ENCODE measurements around the gene ATF6B.
"Not testable (repeated sequence)": the region's sequence is repeated elsewhere in the genome, so short reads cannot be mapped to it uniquely, and the experiment has no call there.

ATF6B gene

DNA sequence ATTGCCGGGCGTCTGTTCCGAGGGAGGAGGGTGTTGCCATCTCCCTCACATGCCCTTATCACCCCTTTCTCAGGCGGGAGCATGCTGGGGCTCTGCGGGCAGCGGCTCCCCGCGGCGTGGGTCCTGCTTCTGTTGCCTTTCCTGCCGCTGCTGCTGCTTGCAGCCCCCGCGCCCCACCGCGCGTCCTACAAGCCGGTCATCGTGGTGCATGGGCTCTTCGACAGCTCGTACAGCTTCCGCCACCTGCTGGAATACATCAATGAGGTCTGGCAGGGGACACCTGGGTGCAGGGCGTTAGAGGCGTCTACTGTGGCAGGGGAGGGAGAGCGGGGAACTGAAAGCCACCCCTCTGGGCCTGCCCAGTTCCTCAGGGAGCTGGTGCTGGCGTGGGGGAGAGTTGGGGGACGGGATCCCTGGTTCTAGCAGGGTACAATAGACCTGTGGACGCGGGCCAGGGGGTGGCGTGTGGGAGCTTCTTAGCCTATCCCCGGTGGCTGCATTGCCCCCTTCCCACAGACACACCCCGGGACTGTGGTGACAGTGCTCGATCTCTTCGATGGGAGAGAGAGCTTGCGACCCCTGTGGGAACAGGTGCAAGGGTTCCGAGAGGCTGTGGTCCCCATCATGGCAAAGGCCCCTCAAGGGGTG lies 26.6 kb upstream of the ATF6B start:
- peak; percentile 65 for DNase-seq

- peak; percentile 94 for DNase-seq
These were observed 25.8 kb upstream of the ATF6B start, which contains the start of gene PPT2 for GRCh38 chr6:32153564-32154513. TSS of gene PPT2 (plus strand) at chr6:32154141. CDS start at chr6:32154595, 454 bp downstream.

- peak; percentile 36 for DNase-seq
These were observed 24.9 kb upstream of the ATF6B start for GRCh38 chr6:32152769-32153563.

DNA sequence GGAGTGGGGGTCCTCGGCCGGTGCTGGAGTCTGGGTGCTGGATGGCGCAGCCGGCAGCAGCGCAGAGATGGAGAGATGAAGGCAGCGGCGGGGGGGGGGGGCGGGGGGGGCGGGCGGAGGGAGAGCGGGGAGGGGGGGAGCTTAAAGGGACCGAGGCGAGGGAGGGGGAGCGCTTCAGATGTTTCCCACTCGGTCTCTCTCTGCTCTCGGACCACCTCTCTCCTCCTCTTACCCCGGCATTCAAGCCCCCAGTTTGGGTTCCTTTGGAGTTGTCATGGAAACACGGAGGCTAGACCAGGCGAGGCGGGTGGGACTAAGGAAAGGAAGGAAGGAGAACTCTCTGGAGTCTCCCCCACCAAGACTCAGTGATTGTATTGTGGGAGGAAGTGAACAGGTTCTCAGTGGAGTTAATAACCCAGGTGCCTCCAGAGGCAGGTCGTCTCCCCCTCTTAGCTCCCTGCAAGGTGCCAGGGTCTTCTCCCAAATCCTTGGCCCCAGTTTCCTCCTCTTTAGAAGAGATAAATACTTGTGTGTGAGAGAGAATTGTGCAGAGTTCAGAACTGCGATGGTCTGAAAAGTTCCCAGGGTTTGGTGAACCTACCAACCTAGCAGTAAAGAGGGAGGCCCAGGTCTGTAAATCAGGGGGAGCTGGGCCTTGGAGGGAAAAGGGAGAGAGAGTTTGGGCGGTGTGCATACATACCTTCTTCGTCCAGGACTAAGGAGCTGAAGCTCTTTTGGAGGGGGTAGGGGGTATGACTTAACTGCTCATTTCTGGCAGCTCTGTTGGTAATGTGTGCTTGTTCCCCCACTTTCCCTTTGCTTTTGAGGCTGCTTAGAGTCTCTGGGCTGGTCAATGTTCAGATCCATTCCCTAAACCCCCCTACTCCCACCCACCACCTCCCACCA lies 24.1 kb upstream of the ATF6B start, which contains the start of gene PRRT1:
Gene PRRT1, minus strand, starts transcription at position 77 of the 906 bp plus-strand sequence. CDS start 112 bp downstream, outside the sequence.
- peak; percentile 18 for DNase-seq

DNA sequence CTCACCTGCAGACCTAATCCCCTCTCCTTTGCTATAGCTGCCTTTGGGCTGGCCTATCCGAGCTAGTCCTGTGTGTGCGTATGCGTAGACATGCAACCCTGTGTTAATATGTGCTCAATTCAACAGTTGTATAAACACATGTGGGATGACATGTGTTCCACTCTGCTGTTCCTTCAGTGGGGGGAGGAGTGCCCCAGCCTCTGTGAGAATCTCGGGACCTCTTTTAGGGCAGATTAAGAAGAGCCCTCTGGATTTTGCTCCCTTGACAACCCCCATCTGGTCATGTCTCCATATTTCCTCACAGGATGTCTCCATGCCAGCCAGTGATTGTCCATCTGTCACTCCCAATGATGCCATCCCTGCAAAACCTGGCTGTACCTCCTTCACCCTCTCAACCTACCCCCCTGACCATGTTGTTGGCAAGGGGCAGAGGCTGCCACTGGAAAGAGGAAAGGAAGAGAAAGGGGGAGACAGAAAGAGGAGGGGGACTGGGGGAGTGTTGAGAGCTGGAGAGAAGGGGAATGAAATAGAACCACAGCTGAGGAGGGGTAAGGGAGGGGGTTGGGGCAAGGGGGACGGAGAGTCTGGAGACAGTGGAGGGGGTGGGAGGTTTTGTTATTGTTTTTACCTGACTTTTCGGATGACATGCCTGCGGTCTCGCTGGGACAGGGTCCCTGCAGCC lies 23.3 kb upstream of the ATF6B start:
- DNase-seq, result no peak

DNA sequence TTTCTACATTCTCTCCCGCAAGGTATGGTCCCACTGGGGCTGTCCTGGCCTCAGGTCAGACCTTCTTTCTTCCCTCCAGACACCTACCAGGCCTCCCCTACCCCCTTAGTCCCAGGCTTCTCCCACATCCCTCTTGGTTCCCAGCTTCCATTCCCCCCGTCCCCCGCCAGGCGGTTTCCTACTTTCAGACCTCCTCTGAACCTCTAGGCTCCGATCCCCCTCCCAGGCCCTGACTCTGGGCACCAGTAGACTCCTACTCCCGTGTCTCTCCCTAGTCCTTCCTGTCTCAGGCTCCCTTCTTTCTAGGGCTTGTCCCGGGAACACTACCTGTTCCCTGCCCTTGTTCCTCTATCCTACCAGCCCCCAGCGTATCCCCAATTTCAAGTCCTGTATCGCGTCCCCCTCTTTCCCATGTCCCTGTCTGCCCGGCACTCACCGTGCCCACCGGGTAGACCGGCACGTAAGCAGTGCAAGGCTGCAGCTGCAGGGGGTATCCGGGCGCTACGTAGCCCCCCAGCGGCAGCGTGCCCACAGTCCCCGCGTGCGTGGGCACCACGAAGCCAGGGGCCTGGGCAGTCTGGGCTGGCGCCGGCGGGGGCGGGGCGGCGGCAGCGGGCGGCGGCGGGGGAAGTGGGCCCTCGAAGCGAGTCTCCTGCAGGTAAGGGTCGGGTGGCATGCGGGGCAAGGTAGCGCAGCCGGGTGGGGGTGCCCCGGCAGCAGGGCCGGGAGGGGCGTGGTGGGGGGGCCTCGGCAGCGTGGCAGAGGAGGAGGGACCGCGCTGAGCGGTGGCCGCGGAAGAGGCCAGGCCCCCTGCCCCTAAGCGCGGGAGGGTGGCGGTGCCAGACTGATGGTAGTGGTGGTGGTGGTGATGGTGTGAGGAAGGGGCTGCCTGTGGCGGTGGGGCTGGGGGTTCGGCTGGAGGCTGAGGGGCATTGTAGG lies 22.2 kb upstream of the ATF6B start:
- DNase-seq, result no peak

- no peak for DNase-seq
These were observed 21.2 kb upstream of the ATF6B start for GRCh38 chr6:32149092-32149755.

DNA sequence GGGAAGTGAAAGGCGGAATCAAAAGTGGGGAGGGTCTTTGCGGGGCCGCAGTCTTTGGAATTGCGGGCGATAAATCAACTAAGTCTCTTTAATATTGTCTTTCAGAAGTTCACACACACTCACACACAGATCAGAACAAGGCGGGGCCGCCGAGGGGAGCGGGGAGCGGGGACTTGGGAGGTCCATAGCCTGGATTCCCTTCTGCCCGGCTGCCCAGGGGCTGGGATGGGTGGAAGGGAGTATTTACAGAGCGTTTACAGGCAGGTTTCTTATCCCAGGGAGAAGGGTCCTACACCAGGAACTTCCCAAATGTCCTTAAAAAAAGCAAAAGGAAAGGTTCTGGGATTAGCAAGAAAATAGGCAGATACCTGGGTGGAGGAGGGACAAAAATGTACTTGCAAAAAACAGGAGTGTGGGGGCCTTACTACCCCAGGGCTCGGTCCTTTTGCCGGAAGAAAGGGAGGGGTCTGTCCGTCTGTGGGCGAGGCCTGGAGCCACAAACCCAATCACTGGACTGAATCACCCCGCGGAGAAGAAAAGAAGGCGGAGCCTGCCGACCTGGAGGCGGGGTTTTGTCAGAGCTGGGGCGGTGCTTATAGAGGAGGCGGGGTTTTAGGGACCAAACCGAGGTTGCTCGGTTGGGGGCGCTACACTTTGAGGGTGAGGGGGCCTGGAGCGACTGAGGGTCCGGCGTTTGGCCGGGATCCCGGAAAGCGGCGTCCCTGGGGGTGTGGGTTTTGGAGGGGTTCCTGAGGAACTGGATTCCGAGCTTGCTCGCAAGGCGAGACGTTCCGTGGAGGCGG lies 20.4 kb upstream of the ATF6B start:
- peak; percentile 11 for DNase-seq

DNA sequence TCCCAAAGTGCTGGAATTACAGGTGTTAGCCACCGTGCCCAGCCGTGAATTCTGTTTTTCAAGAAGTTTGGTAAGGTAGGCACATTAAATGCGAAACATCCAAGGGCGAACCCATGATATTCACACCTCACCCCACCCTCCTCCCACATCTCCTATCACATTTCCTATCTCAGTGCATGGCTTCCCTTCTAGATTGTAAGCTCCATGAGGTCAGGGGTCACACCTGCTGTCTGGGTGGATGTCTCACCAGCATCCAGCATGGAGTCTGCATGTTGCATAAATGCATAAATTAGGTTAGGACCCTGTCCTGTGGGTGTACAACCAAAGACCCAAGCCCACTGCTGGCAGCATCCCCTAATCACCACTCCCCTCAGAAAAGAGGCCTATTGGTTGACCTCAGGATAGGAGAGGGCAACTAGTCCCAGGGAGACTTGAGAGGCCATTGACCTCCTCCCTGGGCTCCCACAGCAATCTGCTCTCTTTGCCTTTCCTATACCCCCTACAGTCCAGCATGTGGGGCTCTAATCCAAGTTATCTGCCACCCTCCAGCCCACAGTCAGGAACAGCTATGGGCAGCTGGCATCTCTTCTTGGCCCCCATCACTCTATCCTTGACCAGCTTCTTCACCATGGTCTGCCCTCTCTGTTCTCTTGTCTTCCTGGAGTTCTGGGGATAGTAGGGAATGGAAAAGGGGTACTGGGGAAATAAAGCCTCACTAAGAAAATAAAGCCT lies 19.5 kb upstream of the ATF6B start:
- no peak for DNase-seq

GRCh38 chr6:32146687-32147086 lies 18.6 kb upstream of the ATF6B start:
- no peak for DNase-seq

DNA sequence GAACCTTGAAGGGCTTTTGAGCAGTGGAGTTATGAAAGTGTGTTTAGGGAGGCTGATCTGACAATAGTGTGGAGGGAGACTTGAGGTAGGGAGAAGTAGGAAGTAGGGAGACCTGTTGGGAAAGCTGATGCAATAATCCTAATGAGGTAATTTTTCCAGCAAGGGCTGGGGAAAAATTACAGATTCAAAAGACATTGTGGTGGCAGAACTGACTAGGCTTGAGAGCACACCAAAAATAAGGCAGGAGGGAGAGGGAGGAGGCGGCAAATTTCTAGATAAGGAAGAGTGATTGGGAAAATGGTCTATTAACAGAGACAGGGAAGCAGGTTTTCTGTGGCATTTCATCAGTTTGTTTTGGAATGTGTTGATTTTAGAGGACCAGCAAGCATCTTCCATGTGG lies 18.2 kb upstream of the ATF6B start:
- DNase-seq, result no peak

- not testable (repeated sequence) for DNase-seq
These were observed 16.2 kb upstream of the ATF6B start for GRCh38 chr6:32144238-32144637.

DNA sequence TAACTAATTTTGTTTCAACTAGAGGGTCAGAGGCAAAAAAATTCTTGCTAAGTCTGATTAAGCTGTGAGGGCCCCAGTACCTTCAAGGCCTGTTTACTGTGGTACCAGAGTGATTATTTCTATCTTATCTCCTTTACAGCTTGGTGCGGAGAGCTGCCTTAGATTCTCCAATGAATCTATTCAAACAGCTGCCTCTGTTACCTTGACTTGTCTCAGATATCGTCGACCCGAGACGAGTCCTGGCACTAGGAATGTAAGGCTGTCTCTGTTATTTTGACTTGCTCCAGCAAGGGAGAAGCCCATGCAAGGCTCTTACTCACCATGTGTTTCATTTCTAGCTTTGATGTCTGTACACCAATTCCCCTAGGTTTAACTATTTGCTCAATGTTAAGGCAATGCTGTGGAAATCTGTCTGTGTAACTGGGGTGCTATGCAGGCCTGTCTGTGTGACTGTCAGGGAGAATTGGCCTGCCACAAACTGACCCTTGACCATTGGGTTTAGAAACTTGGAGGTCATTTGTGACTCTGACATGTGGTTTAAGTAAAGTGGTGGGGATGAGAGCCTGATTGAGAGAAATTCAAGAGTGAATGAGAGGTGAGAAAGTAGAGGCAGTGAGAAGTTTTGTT lies 12.5 kb upstream of the ATF6B start:
- DNase-seq, result no peak

GRCh38 chr6:32139590-32139989 lies 11.5 kb upstream of the ATF6B start:
- DNase-seq, result no peak

- no peak for DNase-seq
These were observed 9.4 kb upstream of the ATF6B start for GRCh38 chr6:32137454-32137853.

DNA sequence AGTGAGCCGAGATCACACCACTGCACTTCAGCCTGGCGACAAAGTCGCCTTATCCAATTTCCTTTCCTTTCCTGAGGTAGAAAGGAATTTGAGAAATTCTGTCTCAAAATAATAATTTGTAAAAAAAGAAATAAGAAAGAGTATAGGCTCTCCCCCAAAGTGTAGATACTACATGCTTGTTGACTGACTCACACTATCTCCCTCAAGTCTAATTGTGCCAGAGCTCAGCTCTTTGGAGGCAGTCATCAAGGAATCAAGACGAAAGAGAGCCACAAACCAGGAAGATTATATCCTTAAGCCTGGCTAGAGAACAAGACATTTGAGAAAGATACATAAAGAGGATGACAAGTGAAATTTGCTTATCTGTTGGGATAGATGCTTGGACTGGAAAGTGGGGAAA lies 5.7 kb upstream of the ATF6B start:
- DNase-seq, result peak; percentile 77

GRCh38 chr6:32132110-32132509 lies 4.1 kb upstream of the ATF6B start:
- no peak for DNase-seq
